GM19438 (cell line): ENCODE measurements around the gene SLC27A6.
"Not testable (repeated sequence)": the region's sequence is repeated elsewhere in the genome, so short reads cannot be mapped to it uniquely, and the experiment has no call there.

Experiments
- ATAC-seq: cut with Tn5 transposase; IDR thresholded peaks from one replicate; pipeline ENCODE4 v1.9.1; 2021; ENCODE audit warnings: low read depth; ENCODE audit not compliant: unreplicated experiment

Gene SLC27A6, protein sequence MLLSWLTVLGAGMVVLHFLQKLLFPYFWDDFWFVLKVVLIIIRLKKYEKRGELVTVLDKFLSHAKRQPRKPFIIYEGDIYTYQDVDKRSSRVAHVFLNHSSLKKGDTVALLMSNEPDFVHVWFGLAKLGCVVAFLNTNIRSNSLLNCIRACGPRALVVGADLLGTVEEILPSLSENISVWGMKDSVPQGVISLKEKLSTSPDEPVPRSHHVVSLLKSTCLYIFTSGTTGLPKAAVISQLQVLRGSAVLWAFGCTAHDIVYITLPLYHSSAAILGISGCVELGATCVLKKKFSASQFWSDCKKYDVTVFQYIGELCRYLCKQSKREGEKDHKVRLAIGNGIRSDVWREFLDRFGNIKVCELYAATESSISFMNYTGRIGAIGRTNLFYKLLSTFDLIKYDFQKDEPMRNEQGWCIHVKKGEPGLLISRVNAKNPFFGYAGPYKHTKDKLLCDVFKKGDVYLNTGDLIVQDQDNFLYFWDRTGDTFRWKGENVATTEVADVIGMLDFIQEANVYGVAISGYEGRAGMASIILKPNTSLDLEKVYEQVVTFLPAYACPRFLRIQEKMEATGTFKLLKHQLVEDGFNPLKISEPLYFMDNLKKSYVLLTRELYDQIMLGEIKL

DNA sequence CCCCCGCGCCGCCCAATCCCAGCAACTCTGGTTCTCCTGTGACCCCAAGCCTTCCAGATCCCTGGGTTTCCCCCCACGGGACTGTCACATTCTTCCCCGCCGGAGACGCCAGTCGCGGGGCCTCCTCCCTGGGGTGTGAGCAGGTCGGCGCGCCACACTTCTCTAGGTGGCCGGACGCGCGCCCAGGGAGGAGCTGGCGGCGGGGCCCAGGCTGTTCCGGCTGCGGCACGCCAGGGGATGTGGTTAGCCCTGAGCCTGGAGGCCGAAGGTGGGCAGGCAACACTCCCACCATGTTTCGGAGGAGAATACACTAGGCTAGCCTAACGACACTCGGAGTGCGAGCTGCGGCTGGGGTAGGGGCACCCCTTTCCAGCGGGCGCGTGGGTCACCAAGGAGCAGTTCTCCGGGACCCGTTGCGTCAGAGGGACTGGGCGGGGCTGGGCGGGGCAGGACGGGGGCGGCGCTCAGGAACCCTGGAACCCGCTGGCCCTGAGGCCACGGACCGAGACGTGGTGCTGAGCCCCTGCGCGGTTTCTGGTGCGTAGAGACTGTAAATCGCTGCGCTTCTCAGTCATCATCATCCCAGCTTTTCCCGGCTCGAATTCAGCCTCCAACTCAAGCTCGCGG, at the start of gene SLC27A6:
SLC27A6 (plus strand) TSS at position 478 of the 627 bp plus-strand sequence. CDS start 650 bp downstream, outside the sequence.
- no peak for ATAC-seq

DNA sequence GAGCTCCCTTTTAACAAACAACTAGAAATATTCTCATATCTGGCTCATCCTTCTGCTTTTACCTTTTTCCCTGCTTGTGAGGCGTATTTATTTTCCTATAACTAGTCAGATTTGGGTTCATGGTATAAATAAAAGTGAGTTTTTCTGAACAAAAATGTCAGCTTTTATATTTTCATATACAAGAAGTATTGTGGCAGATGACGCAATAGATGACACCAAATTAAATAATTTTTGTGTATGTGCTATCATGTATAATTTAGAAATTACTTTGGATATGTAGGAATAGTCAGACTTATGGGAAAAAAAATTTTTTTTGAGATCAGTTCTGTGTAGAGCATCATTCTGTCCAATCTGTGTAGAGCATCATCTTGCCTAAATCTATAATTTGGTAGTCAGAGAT, 45.7 kb upstream of the SLC27A6 start:
- ATAC-seq, result no peak

DNA sequence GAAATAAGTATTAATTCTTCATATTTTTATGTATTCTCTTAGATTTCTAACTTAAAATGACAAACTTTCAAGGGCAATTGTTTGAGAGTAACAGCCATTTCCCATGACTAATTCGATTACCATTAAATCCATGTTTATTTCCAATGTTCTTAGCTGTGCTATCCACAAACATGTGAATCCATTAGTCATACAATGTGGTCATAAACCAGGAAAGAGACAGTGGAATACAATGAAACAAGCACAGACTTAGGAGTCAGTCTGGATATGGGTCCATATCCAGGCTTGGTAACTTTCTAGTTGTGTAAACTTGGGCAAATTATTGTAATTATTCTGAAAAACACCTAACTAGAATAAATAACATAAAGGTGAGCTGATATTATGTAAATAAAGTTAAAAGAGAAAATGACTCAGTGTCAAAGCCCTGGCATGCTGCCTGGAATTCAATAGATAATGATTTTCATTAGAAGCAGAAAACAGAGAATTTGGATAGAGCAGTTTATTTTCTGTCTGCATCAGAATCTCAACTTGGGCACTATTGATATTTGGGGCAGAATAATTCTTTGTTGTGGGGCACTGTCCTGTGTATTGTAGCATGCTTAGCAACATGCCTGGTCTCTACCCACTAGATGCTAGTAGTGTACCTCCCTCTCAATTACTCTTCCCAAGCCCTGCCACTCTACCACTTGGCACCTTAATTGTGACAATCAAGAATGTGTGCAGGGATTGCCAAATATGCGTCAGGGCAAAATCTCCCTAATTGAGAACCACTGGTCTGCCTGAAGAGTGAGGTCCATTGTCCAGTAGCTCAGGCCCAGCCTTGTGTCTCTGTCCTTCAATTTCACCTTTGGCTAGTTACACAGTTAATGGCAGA, 44.7 kb upstream of the SLC27A6 start:
- ATAC-seq, result no peak

DNA sequence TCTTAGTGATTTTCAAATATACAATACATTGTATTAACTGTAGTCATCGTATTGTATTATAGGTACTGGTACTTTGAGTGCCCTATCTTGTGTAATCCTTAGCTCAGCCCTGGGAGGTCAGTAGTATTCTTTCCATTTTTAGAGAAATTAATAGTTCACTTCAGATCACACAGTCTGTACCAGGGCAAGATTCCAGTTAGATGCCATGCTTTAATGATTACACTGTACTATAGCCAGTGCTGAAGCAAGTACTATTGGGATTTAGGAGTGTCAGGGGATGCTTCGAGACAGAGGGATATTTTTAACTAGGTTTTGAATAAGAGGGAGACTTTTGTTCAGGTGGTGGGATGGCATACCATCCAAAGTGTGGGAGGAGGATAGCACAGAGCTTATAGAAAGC, 41.0 kb upstream of the SLC27A6 start:
- ATAC-seq, result no peak

DNA sequence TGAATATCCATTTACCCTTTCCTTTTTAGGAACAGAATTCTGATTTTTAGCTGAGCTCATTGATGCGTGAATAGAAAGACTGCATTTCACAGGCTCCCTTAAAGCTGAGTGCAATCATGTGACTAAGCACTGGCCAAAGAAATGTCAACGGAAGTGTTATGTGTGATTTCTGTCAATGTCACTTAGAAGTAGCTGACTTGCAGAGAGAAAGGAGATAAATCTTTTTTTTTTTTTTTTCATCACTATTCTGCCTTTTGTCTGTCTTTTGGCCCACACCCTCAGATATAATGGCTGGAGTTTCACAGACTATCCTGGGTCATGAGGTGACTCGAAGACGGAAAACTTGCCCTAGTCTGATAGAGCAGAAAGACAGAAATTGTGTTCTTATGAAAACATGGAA, 39.3 kb upstream of the SLC27A6 start:
- no peak for ATAC-seq

DNA sequence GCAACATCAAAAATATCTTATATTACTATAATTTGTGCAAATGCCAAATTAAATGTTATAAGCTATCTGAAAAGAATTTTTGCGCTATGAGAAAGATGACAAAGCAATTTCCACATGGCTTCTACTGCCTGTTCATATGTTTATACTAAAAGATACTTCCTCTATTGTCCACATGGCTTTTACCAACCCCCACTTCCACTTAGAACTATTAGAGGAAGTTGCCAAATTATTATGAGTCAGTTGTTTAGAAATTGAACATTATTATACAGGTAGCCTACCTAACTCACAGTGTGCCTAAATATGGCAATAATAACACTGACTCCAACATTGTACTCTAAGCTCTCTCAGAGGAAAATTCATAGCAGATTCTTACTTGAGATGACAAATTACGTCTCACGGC, 37.6 kb upstream of the SLC27A6 start:
- ATAC-seq, result no peak

DNA sequence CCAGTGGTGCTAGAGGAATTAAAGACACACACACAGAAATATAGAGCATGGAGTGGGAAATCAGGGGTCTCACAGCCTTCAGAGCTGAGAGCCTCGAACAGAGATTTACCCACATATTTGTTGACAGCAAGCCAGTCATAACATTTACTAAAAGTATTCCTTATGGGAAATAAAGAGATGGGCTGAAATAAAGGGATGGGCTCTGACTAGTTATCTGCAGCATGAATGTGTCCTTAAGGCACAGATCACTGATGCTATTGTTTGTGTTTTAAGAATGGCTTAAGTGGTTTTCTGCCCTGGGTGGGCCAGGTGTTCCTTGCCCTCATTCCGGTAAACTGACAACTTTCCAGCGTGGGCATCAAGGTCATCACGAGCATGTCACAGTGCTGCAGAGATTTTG, 33.1 kb upstream of the SLC27A6 start:
- ATAC-seq, result not testable (repeated sequence)

DNA sequence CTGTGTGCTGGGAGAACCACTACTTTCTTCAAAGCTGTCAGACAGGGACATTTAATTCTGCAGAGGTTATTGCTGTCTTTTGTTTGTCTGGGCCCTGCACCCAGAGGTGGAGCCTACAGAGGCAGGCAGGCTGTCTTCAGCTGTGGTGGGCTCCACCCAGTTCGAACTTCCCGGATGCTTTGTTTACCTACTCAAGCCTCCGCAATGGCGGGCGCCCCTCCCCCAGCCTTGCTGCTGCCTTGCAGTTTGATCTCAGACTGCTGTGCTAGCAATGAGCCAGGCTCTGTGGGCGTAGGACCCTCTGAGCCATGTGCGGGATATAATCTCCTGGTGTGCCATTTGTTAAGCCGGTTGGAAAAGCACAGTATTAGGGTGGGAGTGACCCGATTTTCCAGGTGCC, 22.2 kb upstream of the SLC27A6 start:
- ATAC-seq, result not testable (repeated sequence)

DNA sequence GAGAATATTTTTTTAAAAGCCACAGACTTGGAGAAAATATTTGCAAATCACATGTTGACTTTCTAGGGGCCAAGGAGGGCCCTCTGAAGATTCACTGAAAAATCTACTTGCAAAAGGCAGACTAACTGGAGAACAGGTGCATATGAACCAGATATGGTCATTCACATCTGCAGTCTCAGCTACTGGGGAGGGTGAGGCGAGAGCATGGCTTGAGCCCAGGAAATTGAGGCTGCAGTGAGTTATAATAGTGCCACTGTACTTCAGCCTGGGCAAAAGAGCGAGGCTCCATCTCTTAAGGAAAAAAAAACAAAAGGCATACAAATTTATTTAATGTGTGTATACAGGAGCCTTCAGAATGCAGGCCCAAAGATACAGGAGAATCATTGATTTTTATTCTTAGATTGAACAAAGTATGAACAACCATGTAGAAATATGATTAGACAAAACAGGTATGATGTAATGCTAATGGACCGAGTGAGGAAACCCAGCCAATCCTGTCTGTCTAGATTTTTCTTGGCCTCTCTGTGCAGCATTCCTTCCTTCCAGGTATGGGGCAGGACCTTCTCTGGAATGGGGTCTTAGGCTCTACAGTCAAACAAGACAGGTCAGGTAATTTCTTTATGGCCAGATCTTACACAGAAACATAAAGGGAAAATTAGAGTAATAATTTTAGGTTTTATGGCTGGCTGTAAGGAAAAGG, 15.3 kb upstream of the SLC27A6 start:
- ATAC-seq, result no peak

DNA sequence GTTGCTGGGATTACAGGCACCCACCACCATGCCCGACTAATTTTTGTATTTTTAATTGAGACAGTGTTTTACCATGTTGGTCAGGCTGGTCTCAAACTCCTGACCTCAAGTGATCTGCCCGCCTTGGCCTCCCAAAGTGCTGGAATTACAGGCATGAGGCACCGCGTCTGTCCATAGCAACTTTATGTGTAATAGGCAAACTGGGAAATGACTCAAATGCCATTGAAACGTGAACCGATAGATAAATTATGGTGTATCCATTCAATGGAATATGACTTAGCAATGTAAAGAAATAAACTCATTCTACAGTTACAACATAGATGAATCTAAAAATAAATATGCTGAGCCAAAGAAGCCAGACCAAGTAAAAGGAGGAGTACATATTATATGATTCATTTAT, 14.0 kb upstream of the SLC27A6 start:
- ATAC-seq, result not testable (repeated sequence)

DNA sequence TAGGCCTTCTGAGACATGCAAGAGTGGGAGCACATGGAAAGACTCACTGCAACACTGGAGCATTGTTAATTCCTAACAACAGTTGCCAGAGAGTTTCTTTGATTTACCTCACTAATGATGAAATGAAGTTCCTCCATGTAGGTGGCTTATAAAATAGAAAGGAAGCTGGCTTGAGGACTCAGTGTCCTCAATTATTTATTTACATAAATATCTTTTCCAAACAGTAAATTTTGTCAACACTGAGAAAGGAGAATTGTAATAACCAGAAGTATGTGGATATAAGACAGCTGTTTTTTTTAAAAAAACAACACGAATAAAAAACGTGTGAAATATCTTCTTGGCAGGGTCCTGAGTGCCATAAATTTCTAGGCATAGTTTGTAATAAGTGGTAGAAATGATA, 9.1 kb upstream of the SLC27A6 start:
- no peak for ATAC-seq

DNA sequence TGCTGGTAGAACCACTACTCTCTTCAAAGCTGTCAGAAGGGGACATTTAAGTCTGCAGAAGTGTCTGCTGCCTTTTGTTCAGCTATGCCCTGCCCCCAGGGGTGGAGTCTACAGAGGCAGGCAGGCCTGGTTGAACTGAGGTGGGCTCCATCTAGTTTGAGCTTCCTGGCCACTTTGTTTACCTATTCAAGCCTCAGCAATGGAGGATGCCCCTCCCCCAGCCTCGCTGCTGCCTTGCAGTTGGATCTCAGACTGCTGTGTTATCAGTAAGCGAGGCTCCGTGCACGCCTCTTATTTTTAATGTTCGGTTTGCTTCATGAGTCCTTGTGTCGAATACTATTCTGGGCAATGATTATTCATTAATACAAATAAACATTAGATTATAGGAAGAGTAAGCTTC, 3.1 kb upstream of the SLC27A6 start:
- no peak for ATAC-seq

DNA sequence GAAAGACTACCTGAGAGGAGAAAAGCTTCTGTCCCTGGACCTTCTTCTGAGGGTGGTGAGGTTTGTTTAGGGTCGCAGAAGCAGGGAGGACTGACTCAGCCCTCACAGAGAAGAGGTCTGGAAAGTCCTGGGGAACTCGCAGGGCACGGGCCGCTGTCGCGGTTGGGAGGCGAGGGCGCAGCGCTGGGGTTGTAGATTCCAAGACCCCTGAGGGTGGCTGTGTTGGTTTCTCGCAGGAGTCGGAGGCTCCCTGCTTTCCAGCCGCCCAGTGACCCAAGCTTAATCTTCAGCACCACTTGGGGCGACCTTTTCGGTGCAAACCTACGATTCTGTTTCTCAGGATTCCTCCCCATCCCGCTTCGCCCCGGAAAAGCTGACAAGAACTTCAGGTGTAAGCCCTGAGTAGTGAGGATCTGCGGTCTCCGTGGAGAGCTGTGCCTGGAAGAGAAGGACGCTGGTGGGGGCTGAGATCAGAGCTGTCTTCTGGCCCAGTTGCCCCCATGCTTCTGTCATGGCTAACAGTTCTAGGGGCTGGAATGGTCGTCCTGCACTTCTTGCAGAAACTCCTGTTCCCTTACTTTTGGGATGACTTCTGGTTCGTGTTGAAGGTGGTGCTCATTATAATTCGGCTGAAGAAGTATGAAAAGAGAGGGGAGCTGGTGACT, 482 bp downstream of the SLC27A6 start:
- ATAC-seq, result no peak

DNA sequence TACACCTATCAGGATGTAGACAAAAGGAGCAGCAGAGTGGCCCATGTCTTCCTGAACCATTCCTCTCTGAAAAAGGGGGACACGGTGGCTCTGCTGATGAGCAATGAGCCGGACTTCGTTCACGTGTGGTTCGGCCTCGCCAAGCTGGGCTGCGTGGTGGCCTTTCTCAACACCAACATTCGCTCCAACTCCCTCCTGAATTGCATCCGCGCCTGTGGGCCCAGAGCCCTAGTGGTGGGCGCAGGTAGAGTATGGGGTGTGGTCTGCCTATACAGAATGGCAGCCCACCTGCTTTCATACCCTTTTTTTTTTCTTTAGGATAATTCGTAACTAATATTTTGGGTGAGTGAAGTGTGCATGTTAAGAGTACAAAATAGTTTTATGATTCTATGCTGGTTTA, 1.1 kb downstream of the SLC27A6 start:
- no peak for ATAC-seq

DNA sequence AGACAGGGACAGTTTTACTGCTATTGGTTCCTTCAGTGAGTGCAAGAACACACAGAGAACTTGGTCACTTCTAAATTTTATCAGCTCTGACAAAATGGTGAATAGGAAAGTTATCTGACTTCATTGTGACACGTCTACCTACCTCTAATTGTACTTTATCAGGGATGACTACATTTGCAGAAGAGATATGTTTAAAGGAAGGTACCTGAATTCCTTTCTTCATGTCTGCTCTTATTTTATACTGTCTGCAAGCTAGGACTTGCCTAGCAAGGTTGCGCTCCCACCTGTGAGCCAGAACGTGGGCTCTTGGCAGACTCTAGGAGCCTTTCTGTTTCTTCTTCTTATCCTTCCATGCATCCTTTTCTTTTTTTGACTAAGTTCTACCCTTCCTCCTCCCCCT, 1.6 kb downstream of the SLC27A6 start:
- ATAC-seq, result no peak

DNA sequence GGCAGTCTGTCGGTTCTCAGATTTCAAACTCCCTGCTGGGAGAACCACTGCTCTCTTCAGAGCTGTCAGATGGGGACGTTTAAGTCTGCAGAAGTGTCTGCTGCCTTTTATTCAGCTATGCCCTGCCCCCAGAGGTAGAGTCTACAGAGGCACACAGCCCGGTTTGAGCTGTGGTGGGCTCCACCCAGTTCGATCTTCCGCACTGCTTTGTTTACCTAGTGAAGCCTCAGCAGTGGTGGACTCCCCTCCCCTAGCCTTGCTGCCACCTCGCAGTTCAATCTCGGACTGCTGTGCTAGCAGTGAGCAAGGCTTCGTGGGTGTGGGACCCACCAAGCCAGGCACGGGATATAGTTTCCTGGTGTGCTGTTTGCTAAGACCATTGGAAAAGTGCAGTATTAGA, 8.0 kb downstream of the SLC27A6 start:
- ATAC-seq, result no peak

DNA sequence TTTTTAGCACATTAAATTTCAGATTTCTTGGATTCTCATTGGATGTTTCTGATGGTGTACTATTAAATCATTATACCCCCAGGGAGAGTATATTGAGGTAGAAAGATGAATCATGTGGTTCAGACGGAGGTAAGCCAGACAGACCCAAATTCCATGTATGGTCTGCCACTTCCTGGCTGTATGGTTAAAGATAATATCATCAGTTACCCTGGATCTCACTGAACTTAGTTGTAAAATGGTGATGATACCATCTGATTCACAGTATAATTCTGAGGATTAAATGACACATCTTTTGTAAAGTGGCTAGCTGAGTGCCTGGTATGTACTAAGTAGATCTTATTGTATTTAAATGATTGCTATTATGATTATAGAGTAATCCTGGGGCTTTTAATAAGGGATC, 9.3 kb downstream of the SLC27A6 start:
- ATAC-seq, result no peak

DNA sequence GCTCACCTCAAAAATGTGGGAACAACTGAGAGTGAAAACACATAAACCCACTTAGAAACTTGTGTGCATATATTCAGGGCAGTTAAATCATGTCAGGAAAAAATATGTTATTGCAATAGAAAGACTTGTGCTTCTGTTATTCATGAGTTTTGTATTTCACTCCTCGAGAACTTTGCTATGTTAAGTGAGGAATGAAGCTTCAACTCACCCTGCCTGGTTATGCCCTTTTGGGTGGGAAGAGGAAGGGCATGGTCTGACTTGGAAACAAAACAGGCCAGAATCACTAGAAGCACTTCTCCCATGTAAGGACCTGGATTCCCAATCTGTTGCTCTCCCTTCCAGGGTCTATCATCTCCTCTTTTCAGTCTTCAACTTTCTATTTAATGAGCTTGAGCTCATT, 14.5 kb downstream of the SLC27A6 start:
- no peak for ATAC-seq

DNA sequence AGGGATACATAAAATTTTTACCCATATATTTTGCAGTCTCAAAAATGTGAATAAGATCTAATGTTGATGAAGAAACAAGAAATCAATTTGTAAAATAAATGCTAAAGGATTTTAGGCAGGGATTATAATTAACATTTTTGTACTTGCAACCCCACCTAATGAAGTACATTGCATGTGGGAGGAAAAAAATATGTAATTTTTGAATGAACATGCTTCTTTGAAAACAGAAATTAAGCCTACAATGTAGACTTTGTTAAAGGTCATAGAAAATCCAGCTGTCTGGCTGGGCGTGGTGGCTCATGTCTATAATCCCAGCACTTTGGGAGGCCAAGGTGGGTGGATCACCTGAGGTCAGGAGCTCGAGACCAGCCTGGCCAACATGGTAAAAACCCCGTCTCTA, 15.6 kb downstream of the SLC27A6 start:
- ATAC-seq, result no peak

DNA sequence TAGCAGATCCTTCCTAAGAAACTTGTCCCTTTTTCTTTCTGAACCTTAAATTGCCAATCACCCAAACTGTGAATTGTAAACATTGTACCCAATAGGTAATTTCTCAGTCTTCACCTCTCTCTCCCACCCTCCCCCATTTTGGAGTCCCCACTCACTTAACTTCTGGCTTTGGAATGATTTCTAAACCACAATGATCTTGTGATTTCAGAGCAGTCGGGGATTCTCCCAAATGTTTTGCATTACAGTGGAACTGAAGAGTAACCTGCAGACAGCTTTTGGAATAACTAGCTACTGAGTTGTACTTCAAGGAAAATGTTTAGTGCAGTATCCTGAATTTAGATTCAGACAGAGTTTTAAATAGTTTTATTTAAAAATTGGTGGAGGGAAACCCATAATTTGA, 19.2 kb downstream of the SLC27A6 start:
- no peak for ATAC-seq
